CD4-positive, alpha-beta T cell (primary cell): ENCODE results near the gene RXFP1. TPM values are rescaled to one million over a fixed set of nuclear protein-coding genes. Genes with fewer than 3 reads are reported as not detected.

Source experiments
- ATAC-seq: fragments of 200-7000 bp; cut with Tn5 transposase; one replicate; pipeline ENCODE4 v1.10.0; 2022; ENCODE audit warnings: mild to moderate bottlenecking; ENCODE audit not compliant: poor library complexity
- CTCF ChIA-PET: fragments of 350-600 bp; sonication (Branson Sonifier 250); formaldehyde crosslinking; loops from one replicate; lab custom pipeline; 2021; ENCODE audit warnings: antibody characterized with exemption, inconsistent platforms; lab: Charles Lee
- POLR2A ChIA-PET: fragments of 350-600 bp; sonication (Branson Sonifier 250); formaldehyde crosslinking; loops from one replicate; lab custom pipeline; 2021; ENCODE audit warnings: antibody characterized with exemption, inconsistent platforms; lab: Charles Lee
- DNase-seq, 14 experiments: peaks; one replicate each; pipeline ENCODE4 v3.0.0-alpha.2; 2013 to 2020; ENCODE audit warnings: mixed read lengths in 2 of 14
- H3K27ac ChIP-seq, 2 donors: one replicate each; pipeline versions ENCODE4 v1.5.1 to v1.7.0; 2013; ENCODE audit warnings: low read length in 2 of 2, low read depth in 1 of 2, mild to moderate bottlenecking in 1 of 2
- H3K27me3 ChIP-seq, 2 experiments: 1 replicate in 1 of 2; 2 replicates in 1 of 2; pipeline versions ENCODE4 v1.6.1 to v1.7.0; 2013; ENCODE audit warnings: low read length in 2 of 2, control low read depth in 1 of 2, mild to moderate bottlenecking in 1 of 2, moderate library complexity in 1 of 2; ENCODE audit not compliant: insufficient read depth in 2 of 2, control insufficient read depth in 1 of 2
- H3K36me3 ChIP-seq: one replicate; pipeline ENCODE4 v1.6.1; 2013; ENCODE audit warnings: low read length, control low read depth; ENCODE audit not compliant: insufficient read depth
- H3K4me1 ChIP-seq: one replicate; pipeline ENCODE4 v1.6.1; 2013; ENCODE audit warnings: low read length, control low read depth; ENCODE audit not compliant: insufficient read depth
- H3K4me3 ChIP-seq: one replicate; pipeline ENCODE4 v1.5.1; 2013; ENCODE audit warnings: mild to moderate bottlenecking, low read length, moderate library complexity
- H3K9me3 ChIP-seq, 2 experiments: 1 replicate in 1 of 2; 2 replicates in 1 of 2; pipeline versions ENCODE4 v1.6.1 to v1.7.0; 2013; ENCODE audit warnings: low read length in 2 of 2, mild to moderate bottlenecking in 2 of 2, control low read depth in 1 of 2, moderate library complexity in 1 of 2; ENCODE audit not compliant: control insufficient read depth in 1 of 2, insufficient read depth in 1 of 2
- H3K27ac Mint-ChIP-seq: one replicate; pipeline ENCODE4 v1.8.0; 2020; ENCODE audit warnings: mixed read lengths
- H3K27me3 Mint-ChIP-seq: one replicate; pipeline ENCODE4 v1.8.0; 2021; ENCODE audit warnings: mixed read lengths
- H3K36me3 Mint-ChIP-seq: one replicate; pipeline ENCODE4 v1.8.0; 2021; ENCODE audit warnings: low read depth, mixed read lengths
- H3K4me1 Mint-ChIP-seq: one replicate; pipeline ENCODE4 v1.8.0; 2021; ENCODE audit warnings: low read depth, mixed read lengths
- H3K4me3 Mint-ChIP-seq: one replicate; pipeline ENCODE4 v1.8.0; 2020; ENCODE audit warnings: mild to moderate bottlenecking, mixed read lengths
- H3K9me3 Mint-ChIP-seq: one replicate; pipeline ENCODE4 v1.8.0; 2020; ENCODE audit warnings: mixed read lengths
- intact Hi-C, 2 experiments: fragments of 100-400 bp; cut with DNase I in 1 of 2; cut with micrococcal nuclease in 1 of 2; formaldehyde crosslinking; loops; one replicate each; pipeline versions ENCODE4 v1.15.1 to v1.9.0; 2023 to 2025; cut with DNase I, micrococcal nuclease
- total RNA-seq, 174 experiments: library from RNA in 2 of 174; stranded (reverse) in 2 of 174; gene quantifications; one replicate each; pipeline ENCODE4 v1.2.3 and lab custom pipeline; 2021 to 2026
- TF ChIP-seq, protein P1 (sequence below): fragments of 200-600 bp; IDR thresholded peaks from one replicate; pipeline ENCODE4 v1.8.0; 2022; ENCODE audit warnings: antibody characterized with exemption, mild to moderate bottlenecking

Gene RXFP1
- total RNA-seq, 2 experiments from 2014 or later = not detected

DNA sequence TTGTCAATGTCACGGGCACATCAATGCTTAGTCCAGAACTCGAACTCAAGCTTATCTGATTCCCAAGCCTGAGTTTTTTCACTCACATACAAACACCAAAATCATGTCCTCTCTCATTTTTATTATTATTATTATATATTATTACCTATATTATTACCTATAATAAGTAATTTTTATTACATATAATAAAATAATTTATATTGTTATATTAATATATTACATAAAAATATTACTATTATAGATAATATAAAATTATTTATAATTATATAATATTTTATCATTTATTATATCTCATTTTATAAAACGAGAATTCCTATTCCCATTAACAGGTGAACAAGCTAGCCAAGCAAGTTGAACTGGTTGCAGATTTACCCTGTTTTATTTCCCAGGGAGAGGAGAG is 13.0 kb downstream of the RXFP1 start:
- H3K9me3 ChIP-seq = no peaks in the 10 kb centered on the region
- H3K36me3 Mint-ChIP-seq = no peaks in the 10 kb centered on the region
- intact Hi-C loops = no loop called here
- H3K4me1 ChIP-seq = no peaks in the 10 kb centered on the region
- no peaks in the 10 kb centered on the region for H3K9me3 Mint-ChIP-seq
- no peaks in the 10 kb centered on the region for H3K4me1 Mint-ChIP-seq
- H3K27ac Mint-ChIP-seq = no peak overlapping the region
- no peak overlapping the region for H3K4me3 ChIP-seq
- ChIA-PET POLR2A (no interaction called here), CTCF (no interaction called here)
- DNase-seq (no peak), ATAC-seq (no peak)
- TF ChIP-seq, protein P1, sequence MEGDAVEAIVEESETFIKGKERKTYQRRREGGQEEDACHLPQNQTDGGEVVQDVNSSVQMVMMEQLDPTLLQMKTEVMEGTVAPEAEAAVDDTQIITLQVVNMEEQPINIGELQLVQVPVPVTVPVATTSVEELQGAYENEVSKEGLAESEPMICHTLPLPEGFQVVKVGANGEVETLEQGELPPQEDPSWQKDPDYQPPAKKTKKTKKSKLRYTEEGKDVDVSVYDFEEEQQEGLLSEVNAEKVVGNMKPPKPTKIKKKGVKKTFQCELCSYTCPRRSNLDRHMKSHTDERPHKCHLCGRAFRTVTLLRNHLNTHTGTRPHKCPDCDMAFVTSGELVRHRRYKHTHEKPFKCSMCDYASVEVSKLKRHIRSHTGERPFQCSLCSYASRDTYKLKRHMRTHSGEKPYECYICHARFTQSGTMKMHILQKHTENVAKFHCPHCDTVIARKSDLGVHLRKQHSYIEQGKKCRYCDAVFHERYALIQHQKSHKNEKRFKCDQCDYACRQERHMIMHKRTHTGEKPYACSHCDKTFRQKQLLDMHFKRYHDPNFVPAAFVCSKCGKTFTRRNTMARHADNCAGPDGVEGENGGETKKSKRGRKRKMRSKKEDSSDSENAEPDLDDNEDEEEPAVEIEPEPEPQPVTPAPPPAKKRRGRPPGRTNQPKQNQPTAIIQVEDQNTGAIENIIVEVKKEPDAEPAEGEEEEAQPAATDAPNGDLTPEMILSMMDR = no peak
- no peaks in the 10 kb centered on the region for H3K36me3 ChIP-seq
- H3K27me3 ChIP-seq = no peaks in the 10 kb centered on the region
- H3K27me3 Mint-ChIP-seq = peaks cover 17% of the 10 kb centered on the region
- H3K4me3 Mint-ChIP-seq = no peak overlapping the region
- H3K27ac ChIP-seq = no peak overlapping the region

DNA sequence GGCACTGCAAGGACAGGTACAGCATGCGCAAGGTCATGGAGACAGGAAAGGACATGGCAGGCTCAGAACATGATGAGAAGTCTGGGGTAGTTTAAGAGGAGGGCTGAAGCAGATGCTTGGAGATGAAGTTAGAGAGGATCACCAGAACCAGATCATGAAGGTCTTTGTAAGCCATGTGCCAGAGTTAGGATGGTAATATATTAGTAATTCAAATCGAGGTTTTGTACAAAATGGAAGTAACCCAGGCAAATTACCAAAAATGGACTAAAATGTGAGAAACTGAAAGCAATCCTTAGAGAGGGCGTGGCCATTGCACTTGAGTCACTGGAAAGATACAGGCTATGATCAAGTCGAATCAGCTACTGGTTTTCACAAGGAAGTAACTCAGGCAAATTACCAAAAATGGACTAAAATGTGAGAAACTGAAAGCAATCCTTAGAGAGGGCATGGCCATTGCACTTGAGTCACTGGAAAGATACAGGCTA is 13.5 kb downstream of the RXFP1 start:
- TF ChIP-seq, protein P1 = no peak
- Mint-ChIP-seq H3K4me1 (no peaks in the 10 kb centered on the region), H3K27ac (no peak overlapping the region), H3K9me3 (no peaks in the 10 kb centered on the region), H3K36me3 (no peaks in the 10 kb centered on the region), H3K4me3 (no peak overlapping the region), H3K27me3 (peaks cover 18% of the 10 kb centered on the region)
- intact Hi-C loops = no loop called here
- ATAC-seq (no peak), DNase-seq (peak in 3 of 14 experiments; percentile 10 to 47 (median 22))
- Histone ChIP-seq H3K36me3 (no peaks in the 10 kb centered on the region), H3K27ac (no peak overlapping the region), H3K9me3 (no peaks in the 10 kb centered on the region), H3K4me3 (no peak overlapping the region), H3K27me3 (no peaks in the 10 kb centered on the region), H3K4me1 (no peaks in the 10 kb centered on the region)
- ChIA-PET CTCF (no interaction called here), POLR2A (no interaction called here)

DNA sequence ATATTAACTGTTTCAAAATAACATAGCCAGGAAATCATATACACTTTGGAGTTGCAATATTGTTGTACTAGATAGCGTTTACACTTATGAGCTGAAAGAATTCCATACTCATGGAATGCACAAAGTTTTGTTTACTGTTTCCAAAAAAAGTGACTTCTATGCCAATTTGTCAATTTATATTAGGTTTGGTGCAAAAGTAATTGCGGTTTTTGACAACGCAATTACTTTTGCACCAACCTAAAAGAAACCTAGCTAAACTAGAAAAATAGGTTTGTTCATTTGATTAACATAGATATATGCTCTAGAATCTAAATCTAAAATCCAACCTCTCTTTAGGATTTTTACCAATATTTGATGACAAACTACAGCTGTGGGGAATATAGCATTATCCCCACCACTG is 15.2 kb downstream of the RXFP1 start:
- no peak for ATAC-seq

More for the DNA sequence above, 15.2 kb downstream of the RXFP1 start:
- POLR2A ChIA-PET = no interaction called here
- H3K27ac ChIP-seq = no peak overlapping the region
- H3K36me3 Mint-ChIP-seq = no peaks in the 10 kb centered on the region
- TF ChIP-seq, protein P1 = no peak
- no peaks in the 10 kb centered on the region for H3K4me1 ChIP-seq
- CTCF ChIA-PET = no interaction called here
- no peaks in the 10 kb centered on the region for H3K9me3 Mint-ChIP-seq
- no peak overlapping the region for H3K4me3 ChIP-seq
- intact Hi-C loops = no loop called here
- H3K9me3 ChIP-seq = no peaks in the 10 kb centered on the region
- no peak overlapping the region for H3K27ac Mint-ChIP-seq
- H3K27me3 Mint-ChIP-seq = peaks cover 18% of the 10 kb centered on the region
- no peaks in the 10 kb centered on the region for H3K36me3 ChIP-seq
- H3K4me1 Mint-ChIP-seq = no peaks in the 10 kb centered on the region
- no peak overlapping the region for H3K4me3 Mint-ChIP-seq
- DNase-seq = no peak
- H3K27me3 ChIP-seq = no peaks in the 10 kb centered on the region
